GM19193 (cell line): ENCODE data around the gene KCNH4.

Experiments
- POLR2A ChIP-seq: IDR thresholded peaks from 4 replicates; pipeline ENCODE4 v1.6.1; 2011; ENCODE audit not compliant: insufficient read depth, insufficient read length; ENCODE audit errors: extremely low read depth

The KCNH4 gene

DNA sequence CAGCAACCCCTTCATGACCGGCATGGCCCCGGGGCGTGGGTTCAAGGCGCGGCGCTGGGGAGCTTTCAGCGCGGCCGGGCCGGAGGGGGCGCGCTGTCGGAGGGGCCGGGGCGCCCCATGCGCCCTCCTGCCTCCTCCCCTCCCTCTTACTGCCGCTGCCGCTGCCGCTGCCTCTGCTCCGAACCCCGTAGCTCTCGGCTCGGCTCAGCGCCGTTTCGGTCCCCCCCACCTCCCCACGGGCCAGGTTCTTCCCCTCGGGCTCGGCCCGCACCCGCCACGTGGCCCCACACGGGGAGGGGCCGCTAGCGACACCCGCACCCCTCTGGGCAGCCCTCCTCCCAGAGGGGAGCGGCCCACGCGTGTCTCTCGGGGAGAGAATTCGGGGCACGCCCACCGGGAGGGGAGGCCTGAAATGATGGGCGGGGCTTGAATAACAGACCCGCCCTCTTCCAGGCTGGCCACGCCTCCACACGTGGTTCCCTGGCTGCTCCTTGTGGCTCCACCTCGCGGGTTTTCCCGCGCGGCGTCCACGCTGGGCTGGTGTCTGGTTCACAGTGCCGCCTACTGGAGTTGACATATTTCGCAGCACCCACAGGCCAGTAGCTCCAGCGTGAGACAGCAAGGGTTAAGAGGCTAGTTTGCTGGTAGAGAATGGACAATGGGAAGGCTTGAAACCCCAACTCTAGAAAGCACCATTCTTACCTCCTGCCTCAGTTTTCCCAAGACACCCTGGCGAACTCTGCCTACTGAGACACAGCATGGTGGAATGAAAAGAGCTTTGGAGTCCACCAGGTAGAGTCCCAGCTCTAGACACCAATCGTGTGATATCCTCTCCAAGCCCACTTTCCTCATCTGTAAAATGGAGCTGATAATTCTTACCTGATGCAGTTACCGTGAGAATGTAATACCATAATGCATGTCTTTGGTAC lies at the start of gene KCNH4:
KCNH4 (minus strand) TSS at position 221 of the 929 bp plus-strand sequence; CDS start at position 24, 197 bp downstream.
- TF ChIP-seq POLR2A: no peak

DNA sequence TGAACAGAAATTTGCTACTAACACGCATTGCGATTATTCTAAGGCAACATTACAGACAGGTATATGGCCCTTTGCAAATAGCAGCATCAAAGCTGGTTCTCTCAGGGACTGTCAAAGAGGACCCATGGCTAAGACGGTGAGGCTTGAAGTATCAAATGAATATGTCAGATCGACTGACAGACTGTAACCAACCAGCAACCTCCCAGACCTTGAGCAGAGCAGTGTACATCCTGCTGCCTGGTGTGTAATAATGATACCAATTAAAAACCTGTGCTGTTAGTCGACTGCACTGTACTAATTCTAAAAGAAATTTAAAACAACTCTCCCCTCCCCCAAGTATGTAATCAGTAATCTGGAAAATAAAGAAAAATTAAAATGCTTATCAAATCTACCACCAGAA lies 49.3 kb upstream of the KCNH4 start:
- TF ChIP-seq POLR2A: no peak

DNA sequence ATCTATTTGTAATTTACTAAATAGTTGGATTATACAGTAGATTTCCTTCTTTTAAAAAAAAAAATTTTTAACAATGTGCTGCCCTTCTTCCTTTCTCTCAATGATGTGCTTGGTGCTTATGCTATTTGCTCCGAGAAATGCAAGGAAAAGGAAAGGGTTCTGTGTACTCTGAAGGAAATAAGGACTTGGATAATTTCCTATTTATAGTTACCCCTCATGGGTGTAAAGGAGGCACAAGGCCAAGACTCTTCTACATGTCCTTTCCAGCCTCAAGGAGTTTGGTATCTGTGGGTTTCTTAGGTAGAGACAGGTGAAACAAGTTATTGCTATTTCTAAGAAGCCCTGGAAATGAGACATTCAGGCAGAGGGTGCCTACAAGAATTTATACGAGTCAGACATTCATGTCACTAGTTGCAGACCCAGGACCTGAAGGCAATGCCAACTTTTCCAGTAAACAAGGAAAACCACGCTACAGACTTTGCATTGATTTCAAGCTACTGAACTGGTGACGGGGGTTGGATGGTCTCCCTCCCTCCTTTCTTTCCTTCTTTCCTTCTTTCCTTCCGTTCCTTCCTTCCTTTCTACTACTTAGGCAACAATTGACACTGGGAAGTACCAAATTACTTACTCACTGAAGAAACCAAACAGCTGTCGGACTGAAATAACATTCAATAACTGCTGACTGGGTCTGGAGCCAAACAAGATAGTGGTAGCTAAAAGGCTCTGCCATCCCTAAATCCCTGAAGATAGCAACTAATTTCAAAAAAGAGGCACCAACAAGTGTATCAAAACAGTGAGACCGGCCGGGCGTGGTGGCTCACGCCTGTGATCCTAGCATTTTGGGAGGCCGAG lies 47.1 kb upstream of the KCNH4 start:
- no peak for TF ChIP-seq POLR2A

DNA sequence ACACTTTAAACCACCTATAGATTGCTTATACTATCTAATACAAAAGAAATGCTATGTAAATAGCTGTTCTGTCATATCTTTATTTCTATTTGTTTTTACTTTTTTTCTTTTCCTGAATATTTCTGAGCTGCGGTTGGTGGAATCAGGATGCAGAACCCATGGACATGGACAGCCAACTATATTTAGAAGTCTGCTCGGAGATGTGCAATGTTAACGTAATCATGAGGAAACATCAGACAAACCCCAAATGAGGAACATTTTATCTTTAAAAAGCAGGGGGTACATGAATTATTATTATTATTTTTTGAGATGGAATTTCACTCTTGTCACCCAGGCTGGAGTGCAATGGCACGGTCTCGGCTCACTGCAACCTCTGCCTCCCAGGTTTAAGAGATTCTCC lies 44.7 kb upstream of the KCNH4 start:
- TF ChIP-seq POLR2A: no peak

DNA sequence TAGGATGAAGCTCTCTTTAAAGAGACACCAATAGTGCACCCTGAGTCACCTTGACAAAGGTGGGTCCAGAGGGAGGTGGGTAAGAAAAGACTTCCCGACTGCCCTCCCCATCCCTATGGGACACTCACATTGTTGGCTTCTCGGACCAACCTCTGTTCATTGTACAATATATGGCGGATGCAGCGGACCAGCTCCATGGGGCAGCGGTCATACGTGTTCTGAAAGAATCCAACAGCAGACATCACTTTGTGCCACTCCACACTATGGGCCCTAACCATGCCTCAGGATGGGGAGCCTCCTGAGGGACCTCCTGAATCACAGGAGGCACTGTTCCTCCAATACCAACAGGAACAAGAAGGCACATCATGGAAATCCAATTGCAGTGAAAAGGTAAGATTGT lies 43.7 kb upstream of the KCNH4 start:
- no peak for TF ChIP-seq POLR2A

DNA sequence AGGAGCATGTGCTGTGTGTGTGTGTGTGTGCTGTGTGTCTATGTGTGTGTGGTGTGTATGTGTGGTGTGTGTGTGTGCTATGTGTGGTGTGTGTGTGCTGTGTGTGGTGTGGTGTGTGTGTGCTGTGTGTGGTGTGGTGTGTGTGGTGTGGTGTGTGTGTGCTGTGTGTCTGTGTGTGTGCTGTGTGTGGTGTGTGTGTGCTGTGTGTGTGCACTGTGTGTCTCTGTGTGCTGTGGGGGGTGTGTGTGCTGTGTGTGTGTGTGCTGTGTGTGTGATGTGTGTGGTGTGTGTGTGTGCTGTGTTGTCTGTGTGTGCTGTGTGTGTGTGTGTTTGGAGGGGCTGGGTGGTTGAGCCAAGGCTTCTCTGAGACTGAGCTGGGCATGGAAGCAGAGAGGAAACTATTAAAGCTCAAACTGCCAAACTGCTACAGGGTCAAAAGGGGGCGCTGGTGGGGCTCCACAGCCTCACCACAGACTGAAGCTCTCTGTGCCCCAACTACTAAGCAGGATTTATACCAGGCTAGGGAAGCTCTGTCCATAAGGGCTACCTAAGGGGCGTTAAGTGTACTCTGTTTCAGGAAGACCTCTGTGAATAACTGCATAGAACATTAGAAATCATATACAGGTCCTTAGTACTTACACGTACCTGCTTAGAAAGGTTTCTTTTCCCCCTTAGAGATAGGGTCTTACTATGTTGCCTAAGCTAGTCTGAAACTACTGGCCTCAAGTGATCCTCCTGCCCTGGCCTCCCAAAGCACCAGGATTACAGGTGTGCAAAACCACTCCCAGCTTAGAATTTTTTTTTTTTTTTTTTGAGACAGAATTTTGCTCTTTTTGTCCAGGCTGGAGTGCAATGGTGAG lies 41.2 kb upstream of the KCNH4 start:
- no peak for TF ChIP-seq POLR2A

DNA sequence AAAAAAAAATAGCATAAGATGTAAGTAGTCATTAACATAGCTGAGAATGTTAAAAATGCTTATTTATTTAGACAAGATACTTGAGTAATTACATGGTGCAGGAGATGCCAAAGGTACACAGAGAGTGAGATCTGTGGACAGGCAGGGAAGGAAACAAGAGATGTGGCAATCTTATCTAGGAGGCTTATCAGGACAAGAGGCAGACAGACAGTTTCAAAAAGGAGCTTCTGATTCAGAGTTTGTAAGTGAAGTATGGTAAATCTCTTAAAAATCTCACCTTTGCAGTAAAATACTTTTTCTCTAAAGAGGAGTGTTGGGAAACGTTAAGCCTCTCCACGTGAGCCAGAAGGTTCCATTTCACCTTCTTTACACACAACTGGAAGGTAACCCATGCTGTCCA lies 33.2 kb upstream of the KCNH4 start:
- no peak for TF ChIP-seq POLR2A

DNA sequence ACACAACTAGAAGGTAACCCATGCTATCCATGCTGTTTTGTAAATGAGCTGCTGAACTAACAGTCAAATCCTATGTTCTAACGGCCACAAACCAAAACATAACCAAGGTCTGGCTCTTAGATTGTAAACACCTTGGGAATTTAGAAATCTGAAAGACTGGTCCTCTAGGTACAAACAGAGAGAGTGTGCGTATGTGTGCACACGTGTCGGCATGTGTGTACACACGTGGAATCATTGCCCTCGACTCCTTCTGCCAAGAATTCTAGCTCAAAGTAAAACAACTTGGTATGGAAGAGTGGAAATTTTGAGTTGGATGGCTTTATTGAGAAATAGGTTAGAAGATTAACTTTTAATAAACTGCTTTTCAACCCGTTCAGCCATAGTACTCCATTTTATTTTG lies 31.4 kb upstream of the KCNH4 start:
- no peak for TF ChIP-seq POLR2A

DNA sequence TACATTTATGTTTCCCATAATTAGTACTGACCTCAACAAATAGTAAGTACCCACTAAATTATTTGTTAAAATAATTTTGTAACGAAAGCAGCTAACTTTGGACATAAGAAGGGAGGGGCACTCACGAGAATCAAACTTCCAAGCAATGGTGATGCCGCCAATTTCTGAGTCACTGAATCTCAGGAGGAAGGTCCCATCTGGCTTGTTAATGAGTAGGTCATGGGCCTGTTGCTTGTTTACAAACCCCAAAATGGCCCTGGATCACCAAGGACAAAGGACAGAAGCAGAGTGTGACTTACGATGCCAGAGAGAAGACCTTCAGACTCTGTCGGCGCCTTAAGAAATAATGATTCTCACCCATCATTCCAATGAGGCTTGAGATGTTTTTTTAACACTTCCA lies 29.1 kb upstream of the KCNH4 start:
- no peak for TF ChIP-seq POLR2A

DNA sequence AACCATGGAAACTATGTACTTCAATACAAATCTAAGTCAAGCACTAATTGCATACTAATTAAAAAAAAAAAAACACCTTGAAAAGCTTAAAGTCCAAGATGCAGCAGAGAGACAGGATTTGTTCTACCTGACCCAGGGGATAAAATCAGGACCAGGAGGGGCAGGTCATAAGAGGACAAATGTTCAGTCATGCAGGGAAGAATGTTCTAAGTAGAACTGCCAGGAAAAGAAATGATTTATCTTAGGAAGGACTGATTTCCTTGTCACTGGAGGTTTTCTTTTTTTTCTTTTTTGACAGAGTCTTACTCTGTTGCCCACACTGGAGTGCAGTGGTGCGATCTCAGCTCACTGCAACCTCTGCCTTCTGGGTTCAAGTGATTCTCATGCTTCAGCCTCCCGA lies 22.4 kb upstream of the KCNH4 start:
- no peak for TF ChIP-seq POLR2A

DNA sequence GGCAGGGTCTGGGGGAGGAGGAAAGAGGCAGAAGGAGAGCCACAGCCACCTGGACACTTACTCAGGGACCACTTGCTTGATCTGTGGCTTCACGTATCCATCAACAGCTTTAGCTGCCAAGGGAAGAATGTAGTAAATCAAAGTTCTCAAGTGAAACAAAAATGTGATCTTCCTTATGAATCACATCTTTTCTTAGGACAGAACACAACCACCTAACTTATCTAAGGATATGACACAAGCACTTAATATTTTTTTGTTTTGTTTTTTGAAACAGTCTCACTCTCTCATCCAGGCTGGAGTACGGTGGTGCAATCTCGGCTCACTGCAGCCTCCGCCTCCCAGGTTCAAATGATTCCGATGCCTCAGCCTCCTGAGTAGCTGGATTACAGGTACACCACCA lies 21.8 kb upstream of the KCNH4 start:
- TF ChIP-seq POLR2A: no peak

DNA sequence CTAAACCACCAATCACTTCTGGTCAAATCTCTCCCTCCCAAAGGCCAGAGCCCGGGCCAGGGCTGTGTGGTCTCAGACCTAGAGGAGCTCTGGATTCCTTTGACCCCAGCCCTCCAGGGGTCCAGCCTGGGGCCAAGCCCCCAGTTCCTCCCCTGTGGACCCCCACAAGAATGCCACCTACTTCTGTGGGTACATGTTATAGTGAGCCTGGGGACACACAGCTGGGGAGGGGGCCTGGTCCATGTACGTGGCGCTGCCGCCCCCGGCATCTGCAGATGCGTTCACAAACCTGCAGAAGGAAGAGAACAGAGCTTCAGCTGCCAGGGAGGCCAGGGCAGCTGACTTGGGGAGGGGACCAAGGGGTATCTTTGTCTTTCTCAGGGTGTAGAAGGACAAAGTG lies 21.2 kb upstream of the KCNH4 start:
- no peak for TF ChIP-seq POLR2A

DNA sequence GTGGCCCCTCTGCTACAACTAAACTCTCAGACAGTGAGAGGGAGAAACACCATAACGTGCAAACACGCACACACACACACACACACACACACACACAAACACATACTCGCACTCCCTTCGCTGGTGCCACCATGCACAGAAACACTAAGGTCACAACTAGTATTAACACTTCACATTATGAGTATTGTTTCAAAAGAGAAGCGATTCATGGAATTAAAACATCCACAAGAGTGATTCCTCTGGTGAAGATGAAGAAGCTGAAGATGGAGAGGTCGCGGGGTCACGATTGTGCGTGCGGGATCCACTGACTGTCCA lies 20.5 kb upstream of the KCNH4 start:
- no peak for TF ChIP-seq POLR2A

DNA sequence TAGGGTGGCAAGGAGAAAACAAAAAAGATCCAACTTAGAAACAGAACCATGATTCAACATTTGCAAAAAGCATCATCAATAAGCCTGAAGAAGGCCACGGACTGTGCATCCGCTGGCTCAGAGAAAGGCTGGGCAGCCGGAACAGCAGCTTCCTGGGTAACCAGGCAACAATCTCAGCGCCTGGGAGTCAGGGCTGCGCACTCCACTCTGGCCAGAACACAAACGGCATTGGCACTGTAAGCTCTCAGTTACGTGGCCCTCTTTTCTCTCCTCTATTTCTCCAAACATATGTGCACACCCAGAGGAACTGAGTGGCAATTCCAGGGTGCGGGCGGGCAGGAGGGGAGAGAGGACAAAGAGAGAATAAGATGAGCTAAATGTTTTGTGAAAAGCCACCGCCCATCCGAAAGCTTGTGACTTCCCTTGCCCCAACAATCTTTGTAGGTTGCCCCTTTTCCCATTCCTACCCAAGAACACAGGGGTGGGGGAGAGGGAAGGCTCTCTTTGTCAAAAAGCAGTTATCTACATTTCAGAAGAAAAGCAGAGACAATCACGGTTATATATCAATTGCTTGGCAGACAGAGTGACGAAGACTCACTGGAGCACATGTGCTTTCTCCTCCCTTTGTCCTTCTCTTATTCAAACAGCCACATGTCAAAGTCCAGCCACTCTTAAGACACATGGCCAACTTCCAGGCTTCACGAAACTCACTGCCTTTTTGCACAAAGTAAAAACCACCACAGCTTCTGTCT lies 19.9 kb upstream of the KCNH4 start:
- no peak for TF ChIP-seq POLR2A

DNA sequence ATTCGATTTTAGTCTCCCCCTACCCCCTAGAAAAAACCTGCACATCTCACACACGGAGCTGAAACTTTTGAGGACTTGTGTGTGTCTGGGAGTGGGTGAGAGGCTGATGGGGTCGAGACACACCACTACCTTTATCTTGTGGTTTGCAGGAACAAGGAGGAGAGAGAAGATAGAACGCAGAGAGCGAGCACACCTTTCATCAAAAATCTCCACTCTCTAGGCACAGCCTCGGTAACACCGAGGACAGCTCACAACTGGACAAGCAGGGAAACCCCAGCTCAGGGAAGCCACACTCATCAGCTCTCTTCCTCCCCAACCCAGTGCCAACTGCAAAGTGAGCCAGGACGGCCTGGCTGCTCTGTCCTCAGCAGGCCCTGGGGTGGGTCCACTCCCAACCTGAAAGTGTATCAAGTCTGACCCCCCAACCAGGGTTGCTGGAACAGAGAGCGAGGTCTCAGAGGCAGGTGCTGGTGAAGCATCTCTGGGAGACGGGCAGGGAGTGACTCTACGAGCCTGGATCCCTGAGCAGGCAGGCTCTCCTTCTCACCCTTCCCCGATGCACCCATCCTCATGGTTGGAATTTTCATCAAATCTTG lies 18.6 kb upstream of the KCNH4 start:
- no peak for TF ChIP-seq POLR2A

DNA sequence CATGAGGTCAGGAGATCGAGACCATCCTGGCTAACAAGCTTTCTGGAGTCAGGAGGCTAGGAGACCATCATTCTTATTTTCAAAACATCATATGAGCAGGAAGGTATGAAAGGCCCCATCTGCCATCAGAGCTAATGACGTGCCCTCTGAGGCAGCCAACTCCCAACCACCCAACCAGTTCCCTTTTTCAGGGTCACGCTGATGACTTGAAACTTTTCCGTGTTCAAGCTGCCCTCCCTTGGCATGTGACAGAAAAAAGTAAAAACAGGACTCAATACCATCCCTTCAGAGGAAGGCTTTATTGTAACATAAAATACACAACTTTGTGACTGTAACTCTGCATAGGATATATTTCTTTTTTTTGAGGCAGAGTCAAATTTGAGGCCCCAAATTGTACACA lies 18.0 kb upstream of the KCNH4 start:
- no peak for TF ChIP-seq POLR2A
